GM19023 (cell line): ENCODE results near the gene FBXO11.
"Not testable (repeated sequence)": the region's sequence is repeated elsewhere in the genome, so short reads cannot be mapped to it uniquely, and the experiment has no call there.

ENCODE experiments used
- ATAC-seq: cut with Tn5 transposase; IDR thresholded peaks from one replicate; pipeline ENCODE4 v1.9.1; 2021; ENCODE audit warnings: mild to moderate bottlenecking, moderate library complexity; ENCODE audit not compliant: unreplicated experiment

FBXO11 gene

GRCh38 chr2:47899915-47900816 is 6.1 kb downstream of the FBXO11 start:
- ATAC-seq = no peak

- no peak for ATAC-seq
These were observed 8.2 kb downstream of the FBXO11 start for GRCh38 chr2:47897883-47898731.

GRCh38 chr2:47897191-47897882 is 9.0 kb downstream of the FBXO11 start:
- ATAC-seq = not testable (repeated sequence)

- ATAC-seq = no peak
These were observed 9.8 kb downstream of the FBXO11 start for GRCh38 chr2:47896450-47896968.

GRCh38 chr2:47893771-47894170 is 12.5 kb downstream of the FBXO11 start:
- no peak for ATAC-seq

- ATAC-seq = no peak
These were observed 14.0 kb downstream of the FBXO11 start for GRCh38 chr2:47892338-47892730.

GRCh38 chr2:47891369-47892337 is 14.6 kb downstream of the FBXO11 start:
- no peak for ATAC-seq

GRCh38 chr2:47890711-47891368 is 15.5 kb downstream of the FBXO11 start:
- ATAC-seq = no peak

- ATAC-seq = no peak
These were observed 17.6 kb downstream of the FBXO11 start for GRCh38 chr2:47888581-47889280.

- no peak for ATAC-seq
These were observed 29.4 kb downstream of the FBXO11 start for GRCh38 chr2:47876912-47877311.

GRCh38 chr2:47872941-47873340 is 33.4 kb downstream of the FBXO11 start:
- no peak for ATAC-seq

- ATAC-seq = no peak
These were observed 35.4 kb downstream of the FBXO11 start for GRCh38 chr2:47870641-47871540.

GRCh38 chr2:47869859-47870595 is 36.3 kb downstream of the FBXO11 start:
- ATAC-seq = no peak

- no peak for ATAC-seq
These were observed 37.5 kb downstream of the FBXO11 start for GRCh38 chr2:47868611-47869352.

GRCh38 chr2:47867205-47867604 is 39.1 kb downstream of the FBXO11 start:
- ATAC-seq = no peak

GRCh38 chr2:47864566-47864965 is 41.7 kb downstream of the FBXO11 start:
- ATAC-seq = no peak
